ENCODE results near the gene SDK1.
"Not testable (repeated sequence)": the region's sequence is repeated elsewhere in the genome, so short reads cannot be mapped to it uniquely, and the experiment has no call there.

SDK1 gene

GRCh38 chr7:3697472-3697871 lies 396.4 kb downstream of the SDK1 start:
- Histone ChIP-seq H3K36me3 (ENCODE audit: insufficient read depth, low read length) (no peaks in the 10 kb centered on the region), H3K27ac (ENCODE audit: low read length) (no peak overlapping the region), H3K27me3 (ENCODE audit: insufficient read depth, low read length, poor library complexity) (no peaks in the 10 kb centered on the region), H2AFZ (ENCODE audit: low read depth, low read length) (no peak overlapping the region), H3K4me2 (ENCODE audit: insufficient read depth, low read length) (no peak overlapping the region), H3K4me3 (ENCODE audit: low read depth in 1 of 2, low read length in 2 of 2) (no peak overlapping the region), H3K9ac (ENCODE audit: low read depth, low read length) (no peak overlapping the region), H4K20me1 (ENCODE audit: insufficient read depth, low read length) (no peaks in the 10 kb centered on the region), H3K9me3 (ENCODE audit: insufficient read depth, low read length, severe bottlenecking) (no peaks in the 10 kb centered on the region), H3K79me2 (ENCODE audit: insufficient read depth, low read length) (no peaks in the 10 kb centered on the region), H3K4me1 (ENCODE audit: insufficient read depth, low read length) (no peaks in the 10 kb centered on the region)
- TF ChIP-seq EZH2 (IDR thresholded peaks at IDR 0.05; ENCODE audit: borderline replicate concordance, low read depth, low read length, severe bottlenecking) (no peak), CTCF (IDR thresholded peaks at IDR 0.05; ENCODE audit: borderline replicate concordance, extremely low read depth, low read length, poor library complexity, severe bottlenecking) (no peak)
- no peak for ATAC-seq (ENCODE audit: insufficient read depth, low read depth)
- no peak for DNase-seq

GRCh38 chr7:3705258-3705657 lies 404.2 kb downstream of the SDK1 start:
- ATAC-seq (ENCODE audit: insufficient read depth, low read depth) (no peak), DNase-seq (no peak)
- Histone ChIP-seq H3K27ac (ENCODE audit: low read length) (no peak overlapping the region), H3K4me3 (ENCODE audit: low read depth in 1 of 2, low read length in 2 of 2) (no peak overlapping the region), H3K9me3 (ENCODE audit: insufficient read depth, low read length, severe bottlenecking) (no peaks in the 10 kb centered on the region), H4K20me1 (ENCODE audit: insufficient read depth, low read length) (no peaks in the 10 kb centered on the region), H3K4me1 (ENCODE audit: insufficient read depth, low read length) (no peaks in the 10 kb centered on the region), H3K4me2 (ENCODE audit: insufficient read depth, low read length) (no peak overlapping the region), H2AFZ (ENCODE audit: low read depth, low read length) (no peak overlapping the region), H3K36me3 (ENCODE audit: insufficient read depth, low read length) (no peaks in the 10 kb centered on the region), H3K9ac (ENCODE audit: low read depth, low read length) (no peak overlapping the region), H3K79me2 (ENCODE audit: insufficient read depth, low read length) (no peaks in the 10 kb centered on the region), H3K27me3 (ENCODE audit: insufficient read depth, low read length, poor library complexity) (no peaks in the 10 kb centered on the region)
- no peak for TF ChIP-seq EZH2 (IDR thresholded peaks at IDR 0.05; ENCODE audit: borderline replicate concordance, low read depth, low read length, severe bottlenecking)
- TF ChIP-seq CTCF (IDR thresholded peaks at IDR 0.05; ENCODE audit: borderline replicate concordance, extremely low read depth, low read length, poor library complexity, severe bottlenecking) = no peak

GRCh38 chr7:3706091-3706490 lies 405.0 kb downstream of the SDK1 start:
- not testable (repeated sequence) for H3K4me2 ChIP-seq (ENCODE audit: insufficient read depth, low read length); H3K9me3 ChIP-seq (ENCODE audit: insufficient read depth, low read length, severe bottlenecking); H3K27me3 ChIP-seq (ENCODE audit: insufficient read depth, low read length, poor library complexity); H3K79me2 ChIP-seq (ENCODE audit: insufficient read depth, low read length); H4K20me1 ChIP-seq (ENCODE audit: insufficient read depth, low read length); H3K27ac ChIP-seq (ENCODE audit: low read length); H3K36me3 ChIP-seq (ENCODE audit: insufficient read depth, low read length); H3K4me1 ChIP-seq (ENCODE audit: insufficient read depth, low read length); H2AFZ ChIP-seq (ENCODE audit: low read depth, low read length); DNase-seq; H3K9ac ChIP-seq (ENCODE audit: low read depth, low read length); ATAC-seq (ENCODE audit: insufficient read depth, low read depth); H3K4me3 ChIP-seq (ENCODE audit: low read depth in 1 of 2, low read length in 2 of 2)

- Histone ChIP-seq H3K4me2 (ENCODE audit: insufficient read depth, low read length) (no peak overlapping the region), H4K20me1 (ENCODE audit: insufficient read depth, low read length) (no peaks in the 10 kb centered on the region; the same call in 1 of the 2 replicates), H2AFZ (ENCODE audit: low read depth, low read length) (no peak overlapping the region), H3K4me1 (ENCODE audit: insufficient read depth, low read length) (no peaks in the 10 kb centered on the region), H3K9ac (ENCODE audit: low read depth, low read length) (no peak overlapping the region), H3K36me3 (ENCODE audit: insufficient read depth, low read length) (no peaks in the 10 kb centered on the region), H3K27ac (ENCODE audit: low read length) (no peak overlapping the region), H3K9me3 (ENCODE audit: insufficient read depth, low read length, severe bottlenecking) (no peaks in the 10 kb centered on the region), H3K27me3 (ENCODE audit: insufficient read depth, low read length, poor library complexity) (peaks cover 20% of the 10 kb centered on the region), H3K79me2 (ENCODE audit: insufficient read depth, low read length) (no peaks in the 10 kb centered on the region), H3K4me3 (ENCODE audit: low read depth in 1 of 2, low read length in 2 of 2) (no peak overlapping the region)
- ATAC-seq (ENCODE audit: insufficient read depth, low read depth) = no peak
- no peak for TF ChIP-seq CTCF (IDR thresholded peaks at IDR 0.05; ENCODE audit: borderline replicate concordance, extremely low read depth, low read length, poor library complexity, severe bottlenecking)
- TF ChIP-seq EZH2 (IDR thresholded peaks at IDR 0.05; ENCODE audit: borderline replicate concordance, low read depth, low read length, severe bottlenecking) = no peak
- no peak for DNase-seq
These were observed 409.1 kb downstream of the SDK1 start for GRCh38 chr7:3710122-3710521.
